Renal cortex interstitium (tissue), 3 donors: ENCODE results near the gene CPS1. TPM values are rescaled to one million over a fixed set of nuclear protein-coding genes. Genes with fewer than 3 reads are reported as not detected.

Experiments
- polyA plus RNA-seq, 3 donors: library from polyadenylated mRNA; unstranded; fragments of 120-200 nt; gene quantifications; one replicate each; pipeline ENCODE4 v1.2.1, GENCODE V29; 2013; ENCODE audit not compliant: insufficient read length in 3 of 3

The CPS1 gene
- polyA plus RNA-seq, 3 donors = 2.4 to 5.4 (median 3.8) TPM

Other genes with a start within 250 kb of the CPS1 start
- gene MYL1, start 241.4 kb upstream of the CPS1 start, polyA plus RNA-seq = 1 to 10 TPM in 1 of 3 donors, not detected in 2; 3.1 TPM
- gene LANCL1, start 79.8 kb upstream of the CPS1 start, polyA plus RNA-seq = 10 to 100 TPM; 71.9 to 83.7 (median 77.6) TPM